Measurements from ENCODE around the gene GPHA2. TPM values are rescaled to one million over a fixed set of nuclear protein-coding genes. Genes with fewer than 3 reads are reported as not detected.

Gene GPHA2
- total RNA-seq, 1 donor from 2014 or later, result not detected

- Mint-ChIP-seq H3K27ac (ENCODE audit: unreplicated experiment) (no peak overlapping the region), H3K27me3 (ENCODE audit: low read depth, unreplicated experiment) (no peaks in the 10 kb centered on the region), H3K36me3 (ENCODE audit: low read depth, unreplicated experiment) (peaks cover 18% of the 10 kb centered on the region), H3K4me1 (ENCODE audit: low read depth, unreplicated experiment) (no peaks in the 10 kb centered on the region), H3K9me3 (ENCODE audit: unreplicated experiment) (no peaks in the 10 kb centered on the region), H3K4me3 (ENCODE audit: unreplicated experiment) (no peak overlapping the region)
- H3K4me2 ChIP-seq (ENCODE audit: low read length), result no peak overlapping the region
- no peaks in the 10 kb centered on the region for H3K27me3 ChIP-seq (ENCODE audit: insufficient read depth, low read length)
- no peak overlapping the region for H3K9ac ChIP-seq (ENCODE audit: low read length)
- DNase-seq (ENCODE audit: low read depth) (no peak), FAIRE-seq (no peak)
- no peaks in the 10 kb centered on the region for H3K79me2 ChIP-seq (ENCODE audit: insufficient read depth, low read length)
- no peaks in the 10 kb centered on the region for H3K9me3 ChIP-seq (ENCODE audit: insufficient read depth, low read depth, low read length)
- H3K4me3 ChIP-seq (ENCODE audit: insufficient read depth, low read depth, low read length), result no peak overlapping the region
- no peak overlapping the region for H3K27ac ChIP-seq (ENCODE audit: low read depth, low read length)
- H2AFZ ChIP-seq (ENCODE audit: low read depth, low read length), result no peak overlapping the region
- peaks cover 3% of the 10 kb centered on the region for H3K4me1 ChIP-seq (ENCODE audit: insufficient read depth, low read length)
- no peaks in the 10 kb centered on the region for H4K20me1 ChIP-seq (ENCODE audit: insufficient read depth, low read length)
- no peaks in the 10 kb centered on the region for H3K36me3 ChIP-seq (ENCODE audit: insufficient read depth, low read length)
- no peak for TF ChIP-seq CTCF (IDR thresholded peaks at IDR 0.05; ENCODE audit: insufficient read depth, low read depth, low read length)
- no peak for TF ChIP-seq EZH2 (IDR thresholded peaks at IDR 0.05; ENCODE audit: insufficient read depth, low read length)
These were observed 32.3 kb downstream of the GPHA2 start for GRCh38 chr11:64903291-64903833.

- H3K27ac Mint-ChIP-seq (ENCODE audit: unreplicated experiment), result no peak overlapping the region
- H3K4me3 Mint-ChIP-seq (ENCODE audit: unreplicated experiment), result no peak overlapping the region
- TF ChIP-seq CTCF (IDR thresholded peaks at IDR 0.05; ENCODE audit: insufficient read depth, low read depth, low read length) (no peak), EZH2 (IDR thresholded peaks at IDR 0.05; ENCODE audit: insufficient read depth, low read length) (no peak)
- no peaks in the 10 kb centered on the region for H3K4me1 Mint-ChIP-seq (ENCODE audit: low read depth, unreplicated experiment)
- no peak overlapping the region for H3K9ac ChIP-seq (ENCODE audit: low read length)
- no peaks in the 10 kb centered on the region for H3K9me3 Mint-ChIP-seq (ENCODE audit: unreplicated experiment)
- H3K79me2 ChIP-seq (ENCODE audit: insufficient read depth, low read length), result no peaks in the 10 kb centered on the region
- H3K36me3 ChIP-seq (ENCODE audit: insufficient read depth, low read length), result no peaks in the 10 kb centered on the region
- no peaks in the 10 kb centered on the region for H3K27me3 Mint-ChIP-seq (ENCODE audit: low read depth, unreplicated experiment)
- H3K27me3 ChIP-seq (ENCODE audit: insufficient read depth, low read length), result no peaks in the 10 kb centered on the region
- H3K9me3 ChIP-seq (ENCODE audit: insufficient read depth, low read depth, low read length), result no peaks in the 10 kb centered on the region
- no peak overlapping the region for H3K4me3 ChIP-seq (ENCODE audit: insufficient read depth, low read depth, low read length)
- FAIRE-seq, result no peak
- no peaks in the 10 kb centered on the region for H4K20me1 ChIP-seq (ENCODE audit: insufficient read depth, low read length)
- H3K27ac ChIP-seq (ENCODE audit: low read depth, low read length), result no peak overlapping the region
- H3K36me3 Mint-ChIP-seq (ENCODE audit: low read depth, unreplicated experiment), result peaks cover 13% of the 10 kb centered on the region
- no peak overlapping the region for H3K4me2 ChIP-seq (ENCODE audit: low read length)
- no peak for DNase-seq (ENCODE audit: low read depth)
- H2AFZ ChIP-seq (ENCODE audit: low read depth, low read length), result no peak overlapping the region
- peaks cover 3% of the 10 kb centered on the region for H3K4me1 ChIP-seq (ENCODE audit: insufficient read depth, low read length)
These were observed 33.4 kb downstream of the GPHA2 start for GRCh38 chr11:64902102-64902900.

GRCh38 chr11:64900774-64901173, 34.9 kb downstream of the GPHA2 start:
- H3K4me2 ChIP-seq (ENCODE audit: low read length), result no peak overlapping the region
- TF ChIP-seq EZH2 (IDR thresholded peaks at IDR 0.05; ENCODE audit: insufficient read depth, low read length) (no peak), CTCF (IDR thresholded peaks at IDR 0.05; ENCODE audit: insufficient read depth, low read depth, low read length) (no peak)
- Mint-ChIP-seq H3K36me3 (ENCODE audit: low read depth, unreplicated experiment) (peaks cover 13% of the 10 kb centered on the region), H3K4me1 (ENCODE audit: low read depth, unreplicated experiment) (no peaks in the 10 kb centered on the region), H3K9me3 (ENCODE audit: unreplicated experiment) (no peaks in the 10 kb centered on the region), H3K4me3 (ENCODE audit: unreplicated experiment) (no peak overlapping the region), H3K27ac (ENCODE audit: unreplicated experiment) (no peak overlapping the region), H3K27me3 (ENCODE audit: low read depth, unreplicated experiment) (no peaks in the 10 kb centered on the region)
- DNase-seq (ENCODE audit: low read depth) (no peak), FAIRE-seq (no peak)
- H3K9me3 ChIP-seq (ENCODE audit: insufficient read depth, low read depth, low read length), result no peaks in the 10 kb centered on the region
- H3K4me1 ChIP-seq (ENCODE audit: insufficient read depth, low read length), result peaks cover 3% of the 10 kb centered on the region
- no peaks in the 10 kb centered on the region for H4K20me1 ChIP-seq (ENCODE audit: insufficient read depth, low read length)
- no peak overlapping the region for H2AFZ ChIP-seq (ENCODE audit: low read depth, low read length)
- no peak overlapping the region for H3K9ac ChIP-seq (ENCODE audit: low read length)
- H3K27me3 ChIP-seq (ENCODE audit: insufficient read depth, low read length), result no peaks in the 10 kb centered on the region
- peaks cover 4% of the 10 kb centered on the region for H3K36me3 ChIP-seq (ENCODE audit: insufficient read depth, low read length)
- H3K79me2 ChIP-seq (ENCODE audit: insufficient read depth, low read length), result no peaks in the 10 kb centered on the region
- no peak overlapping the region for H3K4me3 ChIP-seq (ENCODE audit: insufficient read depth, low read depth, low read length)
- H3K27ac ChIP-seq (ENCODE audit: low read depth, low read length), result no peak overlapping the region
